RWPE2 (cell line): Measurements from ENCODE around the gene DENND5B.
A peak's percentile ranks its signal among the peaks of the same experiment; 100 is the strongest.
"Not testable (repeated sequence)": the region's sequence is repeated elsewhere in the genome, so short reads cannot be mapped to it uniquely, and the experiment has no call there.

ENCODE experiments used
- ATAC-seq: fragments of 200-7000 bp; cut with Tn5 transposase; 3 replicates; pipeline ENCODE4 v1.9.1; 2021; ENCODE audit warnings: low read depth
- DNase-seq: peaks from one replicate; pipeline ENCODE4 v3.0.0-alpha.2; 2020; ENCODE audit warnings: low spot score
- H3K27ac ChIP-seq: fragments of 450-650 bp; 2 replicates; pipeline ENCODE4 v1.5.1; 2017; ENCODE audit warnings: mild to moderate bottlenecking; ENCODE audit not compliant: poor library complexity, severe bottlenecking
- H3K27me3 ChIP-seq: fragments of 250-450 bp; sonication (Bioruptor Pico); 2 replicates; pipeline ENCODE4 v1.5.1; 2021; ENCODE audit warnings: mild to moderate bottlenecking, moderate library complexity; ENCODE audit not compliant: insufficient read depth, poor library complexity, severe bottlenecking
- H3K36me3 ChIP-seq: fragments of 250-450 bp; sonication (Bioruptor Pico); 2 replicates; pipeline ENCODE4 v1.5.1; 2020; ENCODE audit warnings: low read depth, mild to moderate bottlenecking, moderate library complexity
- H3K4me1 ChIP-seq: fragments of 250-450 bp; sonication (Bioruptor Pico); 2 replicates; pipeline ENCODE4 v1.5.1; 2021; ENCODE audit warnings: mild to moderate bottlenecking, moderate library complexity; ENCODE audit not compliant: insufficient read depth, poor library complexity, severe bottlenecking
- H3K4me3 ChIP-seq: fragments of 250-450 bp; sonication (Bioruptor Pico); 2 replicates; pipeline ENCODE4 v1.5.1; 2021; ENCODE audit warnings: mild to moderate bottlenecking, moderate library complexity; ENCODE audit not compliant: severe bottlenecking
- H3K9me3 ChIP-seq: fragments of 250-450 bp; sonication (Bioruptor Pico); 2 replicates; pipeline ENCODE4 v1.5.1; 2021; ENCODE audit warnings: mild to moderate bottlenecking, moderate library complexity; ENCODE audit not compliant: severe bottlenecking
- CTCF ChIP-seq: fragments of 450-650 bp; IDR thresholded peaks from one replicate; pipeline ENCODE4 v1.5.1; 2017; ENCODE audit warnings: mild to moderate bottlenecking, moderate library complexity; ENCODE audit not compliant: poor library complexity, severe bottlenecking

The DENND5B gene

GRCh38 chr12:31407562-31407961 lies 183.4 kb downstream of the DENND5B start:
- Histone ChIP-seq H3K4me3 (no peak overlapping the region), H3K27me3 (no peaks in the 10 kb centered on the region), H3K27ac (no peak overlapping the region), H3K36me3 (no peaks in the 10 kb centered on the region), H3K9me3 (no peaks in the 10 kb centered on the region), H3K4me1 (peaks cover 2% of the 10 kb centered on the region)
- ATAC-seq (no peak), DNase-seq (no peak)
- no peak for TF ChIP-seq CTCF

GRCh38 chr12:31406345-31406744 lies 184.6 kb downstream of the DENND5B start:
- Histone ChIP-seq H3K27ac (no peak overlapping the region), H3K9me3 (no peaks in the 10 kb centered on the region), H3K27me3 (no peaks in the 10 kb centered on the region), H3K4me3 (no peak overlapping the region), H3K36me3 (no peaks in the 10 kb centered on the region), H3K4me1 (peaks cover 2% of the 10 kb centered on the region)
- TF ChIP-seq CTCF = no peak
- no peak for ATAC-seq
- no peak for DNase-seq

- DNase-seq = no peak
- Histone ChIP-seq H3K4me3 (no peak overlapping the region), H3K36me3 (no peaks in the 10 kb centered on the region), H3K27ac (no peak overlapping the region), H3K4me1 (peaks cover 2% of the 10 kb centered on the region), H3K27me3 (no peaks in the 10 kb centered on the region), H3K9me3 (no peaks in the 10 kb centered on the region)
- no peak for ATAC-seq
- no peak for TF ChIP-seq CTCF
Observed at GRCh38 chr12:31405021-31405420, 185.9 kb downstream of the DENND5B start.

- not testable (repeated sequence) for H3K4me1 ChIP-seq, DNase-seq, H3K36me3 ChIP-seq, H3K27me3 ChIP-seq, H3K9me3 ChIP-seq, H3K4me3 ChIP-seq, H3K27ac ChIP-seq
- peak; percentile 99 for ATAC-seq
- peak; percentile 98 for TF ChIP-seq CTCF
Observed at GRCh38 chr12:31403099-31403607, 187.8 kb downstream of the DENND5B start.

- H3K9me3 ChIP-seq = no peaks in the 10 kb centered on the region
- H3K4me3 ChIP-seq = no peak overlapping the region
- no peaks in the 10 kb centered on the region for H3K4me1 ChIP-seq
- DNase-seq = no peak
- no peaks in the 10 kb centered on the region for H3K27me3 ChIP-seq
- no peak overlapping the region for H3K27ac ChIP-seq
- ATAC-seq = no peak
- TF ChIP-seq CTCF = no peak
- H3K36me3 ChIP-seq = no peaks in the 10 kb centered on the region; the same call in 1 of the 2 replicates
Observed at GRCh38 chr12:31393004-31393550, 197.9 kb downstream of the DENND5B start.
